Fibroblast of lung (primary cell): ENCODE measurements around the gene ZFHX2. TPM values are rescaled to one million over a fixed set of nuclear protein-coding genes. Genes with fewer than 3 reads are reported as not detected.

ENCODE experiments used
- DNase-seq, 2 donors: peaks; one replicate each; pipeline versions ENCODE4 v3.0.0 to v3.0.0-alpha.2; 2010; ENCODE audit warnings: low read depth in 2 of 2
- H2AFZ ChIP-seq: 2 replicates; pipeline ENCODE4 v1.5.1; 2012; ENCODE audit warnings: low read length, control low read depth, inconsistent platforms
- H3K27ac ChIP-seq: 2 replicates; pipeline ENCODE4 v1.5.1; 2011; ENCODE audit warnings: low read length, control low read depth; ENCODE audit not compliant: insufficient read depth
- H3K27me3 ChIP-seq: 2 replicates; pipeline ENCODE4 v1.5.1; 2011; ENCODE audit warnings: mild to moderate bottlenecking, low read length; ENCODE audit not compliant: control insufficient read depth, insufficient read depth
- H3K36me3 ChIP-seq: 2 replicates; pipeline ENCODE4 v1.5.1; 2011; ENCODE audit warnings: low read length; ENCODE audit not compliant: control insufficient read depth, insufficient read depth
- H3K4me1 ChIP-seq: 2 replicates; pipeline ENCODE4 v1.5.1; 2011; ENCODE audit warnings: low read length; ENCODE audit not compliant: control insufficient read depth, insufficient read depth; ENCODE audit errors: extremely low read depth
- H3K4me2 ChIP-seq: 2 replicates; pipeline ENCODE4 v1.5.1; 2011; ENCODE audit warnings: low read length, control low read depth; ENCODE audit not compliant: insufficient read depth; ENCODE audit errors: extremely low read depth
- H3K4me3 ChIP-seq, 4 experiments: fragments of 200-600 bp in 1 of 4; sonication (generic) in 1 of 4; replicated peaks in 1 of 4; 2 replicates each; pipeline ENCODE4 v1.5.1; 2011 to 2016; ENCODE audit warnings: low read length in 4 of 4, low read depth in 3 of 4, mild to moderate bottlenecking in 3 of 4, control low read depth in 2 of 4, inconsistent platforms in 1 of 4, mixed read lengths in 1 of 4; ENCODE audit not compliant: insufficient read depth in 1 of 4; ENCODE audit errors: control extremely low read depth in 1 of 4
- H3K79me2 ChIP-seq: 2 replicates; pipeline ENCODE4 v1.5.1; 2012; ENCODE audit warnings: mild to moderate bottlenecking, low read length, inconsistent platforms; ENCODE audit not compliant: control insufficient read depth, insufficient read depth
- H3K9ac ChIP-seq: 2 replicates; pipeline ENCODE4 v1.5.1; 2011; ENCODE audit warnings: mild to moderate bottlenecking, low read length, control low read depth; ENCODE audit not compliant: insufficient read depth
- H3K9me3 ChIP-seq: 2 replicates; pipeline ENCODE4 v1.5.1; 2012; ENCODE audit warnings: low read depth, low read length; ENCODE audit not compliant: control insufficient read depth, insufficient read depth
- H4K20me1 ChIP-seq: 2 replicates; pipeline ENCODE4 v1.5.1; 2011; ENCODE audit warnings: low read length; ENCODE audit not compliant: control insufficient read depth, insufficient read depth; ENCODE audit errors: extremely low read depth
- EZH2 ChIP-seq: IDR thresholded peaks from 2 replicates; pipeline ENCODE4 v1.5.1; 2012; ENCODE audit warnings: low read length, control low read depth, mild to moderate bottlenecking; ENCODE audit errors: missing control alignments
- polyA plus RNA-seq, 2 donors: library from polyadenylated mRNA; depleted of rRNA in 1 of 2; stranded (reverse) in 1 of 2; unstranded in 1 of 2; fragments of >200 nt; gene quantifications; 2 replicates each; pipeline ENCODE4 v1.2.1, GENCODE V29; 2011 to 2012; ENCODE audit warnings: missing spikeins in 1 of 2
- total RNA-seq: library from RNA; depleted of rRNA; stranded (reverse); fragments of >200 nt; gene quantifications from 2 replicates; pipeline ENCODE4 v1.2.1, GENCODE V29; 2014
- TF ChIP-seq, protein P1 (sequence below), 2 donors: IDR thresholded peaks in 1 of 2; conservative IDR thresholded peaks in 1 of 2; 1 replicate in 1 of 2; 2 replicates in 1 of 2; pipeline ENCODE4 v1.5.1; 2011 to 2012; ENCODE audit warnings: low read length in 2 of 2, control low read depth in 1 of 2, inconsistent platforms in 1 of 2, low read depth in 1 of 2, mild to moderate bottlenecking in 1 of 2

Gene ZFHX2
- total and polyA plus RNA-seq, 2 donors (not counting 1 experiment from before 2014, with no cell fraction given), result 0.33 TPM; not detected in 1

DNA sequence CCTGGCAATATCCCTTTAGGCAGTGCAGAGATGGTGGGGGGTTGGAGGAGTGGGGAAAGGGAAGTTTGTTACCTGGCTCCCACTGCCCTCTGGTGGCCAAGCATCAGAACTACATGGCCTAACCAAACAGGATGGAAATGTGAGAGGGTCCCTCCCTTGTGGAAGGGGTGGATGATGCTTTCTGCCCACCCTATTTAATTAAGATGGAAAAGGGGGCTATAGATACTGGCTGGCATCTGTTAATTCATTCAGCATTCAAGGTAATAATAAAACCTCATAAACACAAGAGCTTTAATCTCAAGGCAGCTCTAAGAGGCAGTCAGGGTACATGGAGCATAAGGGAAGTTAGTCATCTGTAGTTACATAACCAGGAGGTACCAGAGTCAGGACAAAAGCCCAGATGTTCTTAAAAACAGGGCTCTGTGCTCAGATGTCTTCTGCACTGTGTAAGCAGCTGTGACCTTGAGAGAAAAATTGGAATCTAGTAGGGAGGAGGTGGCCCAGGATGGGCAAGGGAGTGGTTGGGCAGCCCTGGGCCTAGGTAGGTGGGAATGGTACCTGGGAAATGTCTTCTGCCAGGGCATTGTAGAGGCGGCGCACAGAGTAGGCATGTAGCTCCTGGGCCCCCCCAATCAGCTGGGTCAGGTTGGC, 11.4 kb upstream of the ZFHX2 start:
- no peak overlapping the region for H2AFZ ChIP-seq
- no peaks in the 10 kb centered on the region for H3K36me3 ChIP-seq
- no peak overlapping the region for H3K27ac ChIP-seq
- H3K79me2 ChIP-seq, result no peaks in the 10 kb centered on the region
- H3K9me3 ChIP-seq, result no peaks in the 10 kb centered on the region
- H3K9ac ChIP-seq, result no peak overlapping the region
- no peak for TF ChIP-seq EZH2
- TF ChIP-seq, protein P1, sequence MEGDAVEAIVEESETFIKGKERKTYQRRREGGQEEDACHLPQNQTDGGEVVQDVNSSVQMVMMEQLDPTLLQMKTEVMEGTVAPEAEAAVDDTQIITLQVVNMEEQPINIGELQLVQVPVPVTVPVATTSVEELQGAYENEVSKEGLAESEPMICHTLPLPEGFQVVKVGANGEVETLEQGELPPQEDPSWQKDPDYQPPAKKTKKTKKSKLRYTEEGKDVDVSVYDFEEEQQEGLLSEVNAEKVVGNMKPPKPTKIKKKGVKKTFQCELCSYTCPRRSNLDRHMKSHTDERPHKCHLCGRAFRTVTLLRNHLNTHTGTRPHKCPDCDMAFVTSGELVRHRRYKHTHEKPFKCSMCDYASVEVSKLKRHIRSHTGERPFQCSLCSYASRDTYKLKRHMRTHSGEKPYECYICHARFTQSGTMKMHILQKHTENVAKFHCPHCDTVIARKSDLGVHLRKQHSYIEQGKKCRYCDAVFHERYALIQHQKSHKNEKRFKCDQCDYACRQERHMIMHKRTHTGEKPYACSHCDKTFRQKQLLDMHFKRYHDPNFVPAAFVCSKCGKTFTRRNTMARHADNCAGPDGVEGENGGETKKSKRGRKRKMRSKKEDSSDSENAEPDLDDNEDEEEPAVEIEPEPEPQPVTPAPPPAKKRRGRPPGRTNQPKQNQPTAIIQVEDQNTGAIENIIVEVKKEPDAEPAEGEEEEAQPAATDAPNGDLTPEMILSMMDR (conservative IDR thresholded peaks at IDR 0.05 in 1 of 2, IDR thresholded peaks at IDR 0.05 in 1 of 2; ENCODE audit: low read depth in 1 of 2, low read length in 2 of 2), result peak; percentile 84 to 96
- no peak overlapping the region for H3K4me3 ChIP-seq
- H3K27me3 ChIP-seq, result no peaks in the 10 kb centered on the region
- H3K4me1 ChIP-seq, result no peaks in the 10 kb centered on the region
- no peak overlapping the region for H3K4me2 ChIP-seq
- peak; percentile 29 to 50 for DNase-seq
- H4K20me1 ChIP-seq, result no peaks in the 10 kb centered on the region

GRCh38 chr14:23561873-23562821, 10.6 kb upstream of the ZFHX2 start:
- H3K36me3 ChIP-seq, result no peaks in the 10 kb centered on the region

DNA sequence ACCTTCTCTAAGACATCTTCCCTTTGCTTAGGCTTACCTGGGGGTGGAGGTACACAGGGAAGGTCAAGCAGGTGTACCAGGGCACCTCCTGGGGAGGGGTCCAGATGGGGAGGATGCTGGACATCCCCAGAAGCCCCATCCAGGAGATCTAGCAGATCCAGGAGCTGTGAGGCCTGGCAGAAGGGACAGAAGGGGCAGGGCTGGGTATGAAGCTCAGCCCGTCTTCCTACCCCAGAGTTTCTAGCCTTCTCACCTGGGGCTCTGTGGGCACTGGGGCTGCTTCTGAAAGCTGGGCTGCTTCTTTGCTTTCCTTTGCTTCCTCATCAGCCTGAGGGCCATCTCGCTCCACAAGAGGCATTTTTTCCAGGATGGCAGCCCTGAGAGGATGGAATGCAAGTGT, 9.7 kb upstream of the ZFHX2 start:
- Histone ChIP-seq H3K9ac (no peak overlapping the region), H3K79me2 (peaks cover 6% of the 10 kb centered on the region), H3K9me3 (no peaks in the 10 kb centered on the region), H3K4me3 (no peak overlapping the region), H3K36me3 (no peaks in the 10 kb centered on the region), H3K27ac (no peak overlapping the region), H3K4me2 (no peak overlapping the region), H3K27me3 (no peaks in the 10 kb centered on the region), H3K4me1 (no peaks in the 10 kb centered on the region), H4K20me1 (no peaks in the 10 kb centered on the region), H2AFZ (no peak overlapping the region)
- TF ChIP-seq, protein P1 (conservative IDR thresholded peaks at IDR 0.05 in 1 of 2, IDR thresholded peaks at IDR 0.05 in 1 of 2; ENCODE audit: low read depth in 1 of 2, low read length in 2 of 2), result no peak
- no peak for TF ChIP-seq EZH2
- no peak for DNase-seq

More at GRCh38 chr14:23561873-23562821, 10.6 kb upstream of the ZFHX2 start:
- TF ChIP-seq, protein P1 (conservative IDR thresholded peaks at IDR 0.05 in 1 of 2, IDR thresholded peaks at IDR 0.05 in 1 of 2; ENCODE audit: low read depth in 1 of 2, low read length in 2 of 2), result no peak
- TF ChIP-seq EZH2, result no peak
- H4K20me1 ChIP-seq, result no peaks in the 10 kb centered on the region
- H3K4me1 ChIP-seq, result no peaks in the 10 kb centered on the region
- no peak overlapping the region for H3K9ac ChIP-seq
- no peaks in the 10 kb centered on the region for H3K79me2 ChIP-seq
- H2AFZ ChIP-seq, result no peak overlapping the region
- H3K9me3 ChIP-seq, result no peaks in the 10 kb centered on the region
- no peak overlapping the region for H3K4me3 ChIP-seq
- peak; percentile 37 to 54 for DNase-seq
- no peak overlapping the region for H3K4me2 ChIP-seq
- no peak overlapping the region for H3K27ac ChIP-seq
- H3K27me3 ChIP-seq, result no peaks in the 10 kb centered on the region
